ENCODE measurements around the gene PTGIS.
A peak's percentile ranks its signal among the peaks of the same experiment; 100 is the strongest.

PTGIS gene

DNA sequence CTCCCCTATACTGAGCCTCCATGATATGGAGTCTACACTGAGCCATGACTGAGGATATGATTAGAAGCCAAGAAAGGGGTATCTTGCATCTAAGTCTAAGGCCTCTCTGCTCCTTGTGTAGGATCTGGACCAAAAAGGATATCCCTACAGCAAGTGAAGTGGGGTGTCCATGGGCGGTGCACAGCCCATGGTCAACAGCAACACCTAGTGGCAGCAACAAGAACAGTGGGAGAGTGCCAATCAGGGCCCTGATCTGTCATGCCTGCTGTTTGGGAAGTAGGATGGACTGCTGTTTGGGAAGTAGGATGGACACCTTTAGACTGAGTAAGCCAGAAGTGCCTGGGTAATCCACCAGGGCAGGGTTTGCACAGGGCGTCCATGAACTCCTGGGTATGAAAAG, 22.4 kb downstream of the PTGIS start:
- no peaks in the 10 kb centered on the region for H3K9me3 ChIP-seq (ENCODE audit: control insufficient read depth, low read length)
- H3K4me1 ChIP-seq (ENCODE audit: control insufficient read depth, insufficient read depth, low read length): peaks cover 3% of the 10 kb centered on the region
- no peak overlapping the region for H3K4me3 ChIP-seq (ENCODE audit: low read length)
- peaks cover 80% of the 10 kb centered on the region for H3K36me3 ChIP-seq (ENCODE audit: control insufficient read depth, insufficient read depth, low read length, severe bottlenecking)
- no peak overlapping the region for H3K9ac ChIP-seq (ENCODE audit: low read length)
- no peaks in the 10 kb centered on the region for H3K27me3 ChIP-seq (replicated peaks; ENCODE audit: control insufficient read depth, insufficient read depth, low read length)
- no peak for DNase-seq (ENCODE audit: low read depth)

DNA sequence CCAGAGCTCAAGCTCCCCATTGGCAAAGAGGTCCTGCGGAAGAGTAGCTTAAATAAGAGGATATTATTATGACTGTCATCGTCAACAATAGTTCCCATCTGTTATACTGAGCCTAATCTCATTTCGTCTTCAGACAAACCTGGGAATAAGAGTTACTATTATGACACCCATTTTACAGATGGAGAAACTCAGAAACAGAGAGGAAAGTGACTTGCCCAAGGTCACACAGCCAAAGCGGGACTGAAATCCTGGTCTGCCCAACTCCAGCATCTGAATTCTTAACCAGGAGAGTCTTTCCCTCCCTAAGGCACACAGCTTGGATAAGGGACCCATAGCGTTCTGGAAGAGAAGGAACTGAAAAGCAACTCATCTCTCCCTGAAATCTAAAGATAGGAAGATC, 23.4 kb downstream of the PTGIS start:
- Histone ChIP-seq H3K9me3 (ENCODE audit: control insufficient read depth, low read length) (no peaks in the 10 kb centered on the region), H3K9ac (ENCODE audit: low read length) (no peak overlapping the region), H3K36me3 (ENCODE audit: control insufficient read depth, insufficient read depth, low read length, severe bottlenecking) (peaks cover 85% of the 10 kb centered on the region), H3K4me3 (ENCODE audit: low read length) (no peak overlapping the region), H3K27me3 (replicated peaks; ENCODE audit: control insufficient read depth, insufficient read depth, low read length) (no peaks in the 10 kb centered on the region), H3K4me1 (ENCODE audit: control insufficient read depth, insufficient read depth, low read length) (peaks cover 3% of the 10 kb centered on the region)
- DNase-seq (ENCODE audit: low read depth): no peak

DNA sequence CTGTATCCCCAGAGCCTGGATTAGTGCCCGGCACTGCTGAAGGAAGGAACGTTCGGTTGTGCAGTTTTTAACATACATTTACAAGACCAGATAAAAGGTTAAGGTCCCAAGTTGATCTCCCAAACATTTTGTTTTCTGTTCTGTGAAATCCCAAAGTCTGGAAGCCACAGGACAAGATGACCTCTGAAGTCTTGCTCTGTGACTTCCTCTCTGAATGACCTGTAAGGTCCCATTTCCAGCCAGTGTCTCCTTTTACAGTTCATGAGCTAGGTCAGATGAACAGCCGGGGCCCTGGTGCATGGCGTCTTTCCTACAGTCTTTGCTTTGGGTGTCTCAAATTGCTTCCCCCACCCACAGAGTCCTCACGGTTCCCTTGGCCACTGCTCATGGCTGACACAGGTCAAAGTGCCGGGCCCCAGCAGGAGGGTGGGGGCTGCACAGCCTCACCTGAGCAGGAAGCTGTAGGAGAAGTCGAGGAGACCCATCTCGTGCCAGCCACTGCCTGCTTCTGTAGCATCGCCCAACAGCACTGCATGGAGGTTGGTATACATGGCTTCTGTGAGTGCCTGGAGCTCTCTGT, 24.0 kb downstream of the PTGIS start:
- peak overlapping the region; percentile 41 for H3K9ac ChIP-seq (ENCODE audit: low read length)
- no peak for DNase-seq (ENCODE audit: low read depth)
- H3K4me1 ChIP-seq (ENCODE audit: control insufficient read depth, insufficient read depth, low read length): peaks cover 3% of the 10 kb centered on the region
- H3K27me3 ChIP-seq (replicated peaks; ENCODE audit: control insufficient read depth, insufficient read depth, low read length): no peaks in the 10 kb centered on the region
- no peak overlapping the region for H3K4me3 ChIP-seq (ENCODE audit: low read length)
- H3K36me3 ChIP-seq (ENCODE audit: control insufficient read depth, insufficient read depth, low read length, severe bottlenecking): peaks cover 86% of the 10 kb centered on the region
- no peaks in the 10 kb centered on the region for H3K9me3 ChIP-seq (ENCODE audit: control insufficient read depth, low read length)

DNA sequence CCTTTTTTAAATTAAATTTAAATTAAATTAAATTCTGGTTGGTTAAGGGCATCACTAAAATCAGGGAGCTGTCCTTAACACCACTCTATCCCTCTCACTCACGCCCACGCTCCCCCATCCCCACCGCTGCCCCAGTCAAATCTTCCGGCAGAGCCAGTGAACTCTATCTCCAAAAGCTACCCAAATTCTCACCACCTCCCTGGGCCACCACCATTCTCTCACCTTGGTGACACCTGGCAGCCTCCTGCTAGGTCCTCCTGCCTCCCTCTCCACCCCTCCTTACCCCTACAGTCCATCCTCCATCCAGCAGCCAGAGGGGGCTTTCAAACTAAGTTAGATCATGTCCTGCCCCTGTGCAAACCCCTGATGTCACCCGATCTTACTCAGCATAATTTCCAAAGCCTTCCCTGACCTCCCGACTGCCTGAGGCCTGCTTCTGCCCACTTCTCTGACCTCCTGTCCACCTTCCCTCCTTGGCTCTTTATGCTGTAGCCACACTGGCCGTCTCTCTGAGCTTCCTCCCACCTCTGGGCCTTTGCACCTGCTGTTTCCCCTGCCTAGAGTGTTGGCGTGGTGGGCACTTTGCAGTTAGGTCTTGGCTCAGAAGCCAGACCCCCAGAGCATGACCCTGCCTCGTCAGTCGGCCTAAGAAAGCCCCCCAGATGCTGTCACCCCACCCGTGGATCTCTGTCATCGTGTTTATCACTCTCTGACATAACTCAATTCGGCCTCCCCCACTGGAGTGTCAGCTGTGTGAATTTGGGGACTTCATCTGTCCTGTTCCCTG, 24.7 kb downstream of the PTGIS start:
- Histone ChIP-seq H3K36me3 (ENCODE audit: control insufficient read depth, insufficient read depth, low read length, severe bottlenecking) (peaks cover 82% of the 10 kb centered on the region), H3K9ac (ENCODE audit: low read length) (peak overlapping the region; percentile 41), H3K4me1 (ENCODE audit: control insufficient read depth, insufficient read depth, low read length) (peaks cover 3% of the 10 kb centered on the region), H3K4me3 (ENCODE audit: low read length) (no peak overlapping the region), H3K9me3 (ENCODE audit: control insufficient read depth, low read length) (no peaks in the 10 kb centered on the region), H3K27me3 (replicated peaks; ENCODE audit: control insufficient read depth, insufficient read depth, low read length) (no peaks in the 10 kb centered on the region)
- no peak for DNase-seq (ENCODE audit: low read depth)

DNA sequence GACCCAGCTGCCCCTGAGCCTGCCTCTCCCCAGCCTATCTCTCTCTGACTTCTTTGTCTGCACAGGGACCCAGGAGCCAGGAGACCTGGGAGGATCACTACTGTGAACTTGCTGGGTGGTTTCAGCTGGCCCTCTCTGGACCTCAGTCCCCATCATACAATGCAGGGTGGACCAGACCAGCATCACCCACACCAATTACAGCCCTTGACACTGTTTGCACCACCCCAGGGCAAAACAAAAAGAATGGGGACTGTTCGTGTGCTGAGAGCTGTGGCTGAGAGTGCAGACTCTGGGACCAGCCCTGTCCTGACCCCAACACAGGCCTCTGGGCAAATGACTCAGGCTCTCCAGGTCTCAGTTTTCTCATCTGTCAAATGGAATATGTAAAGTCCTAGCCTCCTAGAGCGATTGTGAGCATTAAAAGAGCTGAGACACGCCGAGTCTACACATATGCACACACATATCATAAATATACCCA, 25.4 kb downstream of the PTGIS start:
- DNase-seq (ENCODE audit: low read depth): no peak
- Histone ChIP-seq H3K36me3 (ENCODE audit: control insufficient read depth, insufficient read depth, low read length, severe bottlenecking) (peaks cover 79% of the 10 kb centered on the region), H3K27me3 (replicated peaks; ENCODE audit: control insufficient read depth, insufficient read depth, low read length) (no peaks in the 10 kb centered on the region), H3K4me3 (ENCODE audit: low read length) (no peak overlapping the region), H3K4me1 (ENCODE audit: control insufficient read depth, insufficient read depth, low read length) (peaks cover 3% of the 10 kb centered on the region), H3K9me3 (ENCODE audit: control insufficient read depth, low read length) (no peaks in the 10 kb centered on the region), H3K9ac (ENCODE audit: low read length) (peak overlapping the region; percentile 32)

DNA sequence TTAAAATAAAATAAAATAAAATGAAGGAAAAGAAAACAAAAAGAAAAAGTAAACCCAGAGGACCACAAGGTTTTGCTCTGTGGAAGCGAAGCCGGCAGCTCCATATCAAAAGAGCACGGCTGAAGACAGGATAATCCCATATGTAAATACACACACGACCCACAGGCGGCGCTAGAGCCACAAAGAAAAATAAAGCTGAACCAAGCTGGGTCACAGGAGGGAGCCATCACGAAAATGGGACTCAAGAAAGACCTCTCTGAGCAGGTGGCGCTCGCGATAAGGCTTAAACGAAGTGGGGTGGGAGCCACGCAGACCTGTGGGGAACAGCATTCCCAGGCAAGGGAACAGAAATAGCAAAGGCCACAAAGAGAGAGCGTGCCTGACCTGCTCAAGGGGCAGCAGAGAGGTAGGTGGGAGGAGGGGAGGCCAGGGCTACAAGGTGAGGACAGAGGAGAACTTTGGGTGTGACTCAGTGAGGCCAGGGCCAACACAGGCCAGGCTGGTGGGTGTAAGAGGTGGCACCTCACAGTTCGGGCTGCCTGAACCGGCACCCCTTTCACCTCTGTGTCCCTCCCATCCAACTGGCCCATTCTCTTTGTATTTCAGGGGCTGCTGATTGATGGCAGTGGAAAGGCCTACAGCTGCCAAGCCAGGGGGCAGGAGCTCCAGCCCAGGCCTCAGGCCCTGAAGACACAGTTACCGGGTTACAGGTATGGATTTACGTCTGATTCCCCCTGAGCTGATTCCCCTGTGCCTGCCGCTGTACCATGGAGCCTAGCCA, 26.0 kb downstream of the PTGIS start:
- Histone ChIP-seq H3K36me3 (ENCODE audit: control insufficient read depth, insufficient read depth, low read length, severe bottlenecking) (peaks cover 82% of the 10 kb centered on the region), H3K4me3 (ENCODE audit: low read length) (no peak overlapping the region), H3K9ac (ENCODE audit: low read length) (peak overlapping the region; percentile 32), H3K27me3 (replicated peaks; ENCODE audit: control insufficient read depth, insufficient read depth, low read length) (no peaks in the 10 kb centered on the region), H3K4me1 (ENCODE audit: control insufficient read depth, insufficient read depth, low read length) (peaks cover 3% of the 10 kb centered on the region), H3K9me3 (ENCODE audit: control insufficient read depth, low read length) (no peaks in the 10 kb centered on the region)
- DNase-seq (ENCODE audit: low read depth): peak; percentile 90

DNA sequence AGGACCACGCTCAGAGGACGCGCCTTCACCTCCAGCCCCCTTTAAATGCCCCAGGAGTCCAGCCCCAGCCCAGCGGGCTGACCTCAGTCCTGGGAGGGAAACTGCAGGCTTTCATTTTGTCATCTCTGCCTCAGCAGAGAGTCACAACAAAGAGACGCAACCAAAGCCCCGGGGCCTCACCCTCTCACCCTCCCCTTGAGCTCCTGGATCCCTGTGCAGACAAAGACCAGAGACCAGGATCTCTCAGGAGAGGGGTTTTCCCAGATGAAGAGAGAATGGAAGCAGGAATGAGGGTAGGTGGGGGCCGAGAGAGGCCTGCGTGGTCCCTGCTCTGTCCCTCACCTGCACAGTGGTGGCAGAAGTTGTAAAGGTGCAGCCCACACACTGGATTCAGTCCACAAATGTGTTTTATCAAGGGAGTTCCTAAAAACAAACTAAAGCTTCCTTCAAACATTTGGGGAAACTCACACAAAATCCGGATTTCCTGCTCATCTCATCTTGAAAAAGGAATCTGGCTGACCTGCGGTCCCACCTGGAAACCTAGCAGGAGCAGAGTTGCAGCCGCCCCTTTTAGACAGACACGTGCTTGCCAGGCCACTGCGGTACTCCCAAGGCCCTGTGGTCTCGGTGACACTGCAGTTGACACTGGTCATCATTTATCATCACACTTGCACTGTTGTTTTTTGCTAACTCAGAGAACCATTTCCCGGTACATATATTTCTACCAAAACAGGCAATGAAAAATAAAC, 27.1 kb downstream of the PTGIS start:
- no peak for DNase-seq (ENCODE audit: low read depth)
- Histone ChIP-seq H3K9me3 (ENCODE audit: control insufficient read depth, low read length) (no peaks in the 10 kb centered on the region), H3K27me3 (replicated peaks; ENCODE audit: control insufficient read depth, insufficient read depth, low read length) (no peaks in the 10 kb centered on the region), H3K4me1 (ENCODE audit: control insufficient read depth, insufficient read depth, low read length) (peaks cover 3% of the 10 kb centered on the region), H3K36me3 (ENCODE audit: control insufficient read depth, insufficient read depth, low read length, severe bottlenecking) (peaks cover 82% of the 10 kb centered on the region), H3K4me3 (ENCODE audit: low read length) (no peak overlapping the region), H3K9ac (ENCODE audit: low read length) (no peak overlapping the region)

DNA sequence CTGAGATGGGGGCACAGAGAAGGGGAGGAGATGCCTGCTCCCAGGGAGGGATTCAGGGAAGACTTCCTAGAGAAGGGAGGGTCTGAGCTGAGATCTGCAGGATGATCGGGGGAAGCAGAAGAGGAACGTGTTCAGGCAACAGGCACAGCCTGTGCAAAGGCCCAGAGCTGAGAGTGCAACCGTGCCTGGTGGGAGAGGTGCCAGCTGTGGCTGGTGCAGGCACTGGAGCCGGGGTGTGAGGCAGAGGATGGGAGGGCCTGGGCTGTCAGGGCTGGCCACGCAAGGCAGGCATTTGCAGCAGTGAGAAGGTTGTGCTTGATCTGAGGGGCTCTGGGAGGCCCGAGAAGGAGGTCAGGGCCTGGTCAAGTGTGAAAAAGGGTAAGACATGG, 27.7 kb downstream of the PTGIS start:
- Histone ChIP-seq H3K27me3 (replicated peaks; ENCODE audit: control insufficient read depth, insufficient read depth, low read length) (no peaks in the 10 kb centered on the region), H3K4me1 (ENCODE audit: control insufficient read depth, insufficient read depth, low read length) (peaks cover 4% of the 10 kb centered on the region), H3K9me3 (ENCODE audit: control insufficient read depth, low read length) (no peaks in the 10 kb centered on the region), H3K36me3 (ENCODE audit: control insufficient read depth, insufficient read depth, low read length, severe bottlenecking) (peaks cover 82% of the 10 kb centered on the region), H3K9ac (ENCODE audit: low read length) (no peak overlapping the region), H3K4me3 (ENCODE audit: low read length) (no peak overlapping the region)
- no peak for DNase-seq (ENCODE audit: low read depth)

DNA sequence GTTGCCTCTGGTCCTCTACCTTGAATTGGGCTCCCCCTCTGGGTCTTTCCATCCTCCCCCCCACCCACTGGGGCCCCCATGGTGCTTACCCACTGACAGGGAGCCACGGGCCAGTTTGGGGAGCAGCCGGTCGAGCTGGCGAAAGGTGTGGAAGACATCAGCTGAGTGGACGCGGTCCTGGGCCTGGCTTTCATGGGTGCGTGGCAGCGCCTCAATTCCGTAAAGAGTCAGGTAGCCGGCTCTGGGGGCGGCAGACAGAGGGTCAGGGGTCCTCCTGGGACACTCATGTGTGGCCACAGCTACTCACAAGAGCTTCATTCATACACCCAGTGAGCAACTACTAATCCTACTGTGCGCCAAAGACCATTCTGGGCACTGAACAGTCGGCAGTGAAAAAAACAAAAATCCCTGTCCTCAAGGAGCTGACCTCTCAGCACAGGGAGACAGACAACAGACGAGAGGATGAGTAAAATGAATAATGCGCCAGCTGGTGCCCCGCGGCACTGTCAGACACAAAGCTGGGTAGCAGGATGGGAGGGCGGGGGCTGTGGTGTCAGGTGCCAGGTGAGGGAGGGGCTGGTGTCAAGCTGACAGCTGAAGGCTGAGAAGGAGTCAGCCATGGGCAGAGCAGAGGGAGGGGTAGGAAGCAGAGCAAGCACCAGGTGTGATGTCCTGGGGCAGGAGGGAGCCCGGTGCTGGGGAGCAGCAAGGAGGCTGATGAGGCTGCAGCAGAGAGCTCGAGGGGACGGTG, 28.3 kb downstream of the PTGIS start:
- Histone ChIP-seq H3K27me3 (replicated peaks; ENCODE audit: control insufficient read depth, insufficient read depth, low read length) (no peaks in the 10 kb centered on the region), H3K4me1 (ENCODE audit: control insufficient read depth, insufficient read depth, low read length) (peaks cover 8% of the 10 kb centered on the region), H3K9ac (ENCODE audit: low read length) (no peak overlapping the region), H3K9me3 (ENCODE audit: control insufficient read depth, low read length) (no peaks in the 10 kb centered on the region), H3K36me3 (ENCODE audit: control insufficient read depth, insufficient read depth, low read length, severe bottlenecking) (peaks cover 82% of the 10 kb centered on the region), H3K4me3 (ENCODE audit: low read length) (no peak overlapping the region)
- no peak for DNase-seq (ENCODE audit: low read depth)

DNA sequence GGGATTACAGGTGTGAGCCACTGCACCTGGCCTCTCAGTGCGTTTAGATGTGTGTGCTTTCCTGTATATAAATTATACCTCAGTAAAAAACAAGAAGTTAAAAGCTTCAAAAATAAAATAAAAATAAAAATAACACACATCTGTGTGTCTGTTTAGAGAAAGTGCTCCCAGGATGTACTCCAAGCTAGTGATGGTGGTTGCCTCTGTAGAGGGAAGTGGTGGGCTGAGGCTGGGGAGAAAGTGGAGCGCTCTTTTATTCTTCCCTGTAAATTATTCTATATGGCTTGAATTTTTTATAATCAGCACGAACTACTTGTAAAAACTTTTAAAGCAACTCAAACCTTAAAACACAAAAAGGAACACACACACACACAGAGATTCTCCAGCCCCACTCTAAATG, 29.0 kb downstream of the PTGIS start:
- no peak overlapping the region for H3K9ac ChIP-seq (ENCODE audit: low read length)
- no peak for DNase-seq (ENCODE audit: low read depth)
- peaks cover 82% of the 10 kb centered on the region for H3K36me3 ChIP-seq (ENCODE audit: control insufficient read depth, insufficient read depth, low read length, severe bottlenecking)
- no peaks in the 10 kb centered on the region for H3K9me3 ChIP-seq (ENCODE audit: control insufficient read depth, low read length)
- H3K27me3 ChIP-seq (replicated peaks; ENCODE audit: control insufficient read depth, insufficient read depth, low read length): no peaks in the 10 kb centered on the region
- peaks cover 14% of the 10 kb centered on the region for H3K4me1 ChIP-seq (ENCODE audit: control insufficient read depth, insufficient read depth, low read length)
- no peak overlapping the region for H3K4me3 ChIP-seq (ENCODE audit: low read length)

All from adipocyte (in vitro differentiated cells).